Hepatocyte (in vitro differentiated cells): ENCODE data around the gene KDM6B.

Source experiments
- CTCF ChIP-seq: fragments of 200-600 bp; sonication (generic); IDR thresholded peaks from 2 replicates; pipeline ENCODE4 v1.5.1; 2016; ENCODE audit warnings: antibody characterized with exemption, mild to moderate bottlenecking; ENCODE audit not compliant: poor library complexity
- EZH2 ChIP-seq: fragments of 200-600 bp; sonication (generic); IDR thresholded peaks from 2 replicates; pipeline ENCODE4 v1.6.1; 2016; ENCODE audit warnings: antibody characterized with exemption, mild to moderate bottlenecking, borderline replicate concordance
- EZH2phosphoT487 ChIP-seq: fragments of 200-600 bp; sonication (generic); IDR thresholded peaks from one replicate; pipeline ENCODE4 v1.6.1; 2018; ENCODE audit warnings: antibody characterized with exemption, mild to moderate bottlenecking, low read depth, moderate library complexity; ENCODE audit not compliant: unreplicated experiment, severe bottlenecking

- no peak for TF ChIP-seq CTCF
- TF ChIP-seq EZH2 = no peak
- no peak for TF ChIP-seq EZH2phosphoT487
These were observed 7.9 kb downstream of the KDM6B start for GRCh38 chr17:7841915-7842379.
